Kasumi-1 (cell line): ENCODE data around the gene PLCH1.

Experiments used
- DNase-seq, 2 experiments: peaks; one replicate each; lab custom pipeline; 2025; lab: John Stamatoyannopoulos, UW

PLCH1 gene

DNA sequence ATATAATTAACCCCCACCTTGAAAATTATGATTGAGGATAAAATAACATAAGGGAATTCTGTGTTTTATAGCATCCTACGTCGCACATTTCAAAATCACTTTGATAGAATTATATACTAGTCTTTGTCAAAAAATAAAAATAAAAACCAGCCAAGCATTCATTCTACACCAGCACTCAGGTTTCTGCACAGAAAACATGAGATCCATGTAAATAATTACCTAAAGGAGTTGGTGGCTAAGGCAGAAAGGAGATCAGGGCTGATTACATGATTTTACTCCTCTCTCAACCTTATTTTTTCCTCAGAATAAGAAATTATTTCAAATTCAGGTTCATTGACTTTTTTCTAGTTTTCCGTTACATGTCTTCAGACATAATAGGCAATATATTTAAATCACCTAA lies 194.5 kb downstream of the PLCH1 start:
- no peak for DNase-seq

DNA sequence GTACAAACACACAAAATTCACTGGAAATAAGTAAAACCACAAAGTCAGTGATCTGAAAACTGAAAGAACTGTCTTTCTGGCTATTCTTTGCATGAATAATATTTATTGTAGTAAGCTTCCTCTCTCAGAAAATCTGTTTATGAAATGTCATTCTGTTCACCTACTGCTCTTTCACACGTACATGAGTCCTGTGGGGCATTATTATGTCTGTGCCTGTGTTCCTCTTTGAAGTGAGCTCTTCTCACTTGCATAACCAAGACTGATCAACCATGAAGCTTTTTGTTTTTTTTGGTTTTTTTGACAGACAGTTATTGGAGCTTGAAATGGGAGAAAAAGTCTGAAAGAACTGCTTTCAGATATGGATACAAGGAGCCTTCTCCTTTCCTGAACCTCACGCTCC lies 195.8 kb downstream of the PLCH1 start:
- DNase-seq, result no peak

- DNase-seq, result no peak
These were observed 196.7 kb downstream of the PLCH1 start for GRCh38 chr3:155548195-155548594.

GRCh38 chr3:155535098-155535497 lies 209.8 kb downstream of the PLCH1 start:
- no peak for DNase-seq

GRCh38 chr3:155528579-155528978 lies 216.3 kb downstream of the PLCH1 start:
- DNase-seq, result no peak

DNA sequence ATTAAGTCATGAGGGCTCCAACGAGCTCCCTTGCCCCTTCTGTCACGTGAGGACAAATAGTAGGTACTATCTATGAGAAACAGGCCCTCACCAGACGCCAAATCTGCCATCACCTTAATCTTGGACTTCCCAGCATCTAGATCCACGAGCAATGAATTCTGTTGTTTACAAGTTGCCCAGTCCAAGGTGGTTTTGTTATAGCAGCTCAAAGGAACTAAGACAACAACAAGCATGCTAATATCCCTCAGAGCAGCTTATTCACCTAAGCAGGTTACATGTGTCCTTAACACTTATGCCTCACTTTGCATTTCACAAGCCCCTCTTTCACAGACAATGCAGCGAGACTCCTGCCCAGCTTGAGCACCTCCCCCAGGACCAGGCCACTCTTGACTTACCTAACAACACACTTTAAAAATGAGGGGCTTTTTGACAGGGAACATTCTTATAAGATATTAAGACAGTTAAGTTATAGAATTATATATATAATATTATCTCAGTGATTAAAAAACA lies 219.5 kb downstream of the PLCH1 start:
- DNase-seq, result no peak

DNA sequence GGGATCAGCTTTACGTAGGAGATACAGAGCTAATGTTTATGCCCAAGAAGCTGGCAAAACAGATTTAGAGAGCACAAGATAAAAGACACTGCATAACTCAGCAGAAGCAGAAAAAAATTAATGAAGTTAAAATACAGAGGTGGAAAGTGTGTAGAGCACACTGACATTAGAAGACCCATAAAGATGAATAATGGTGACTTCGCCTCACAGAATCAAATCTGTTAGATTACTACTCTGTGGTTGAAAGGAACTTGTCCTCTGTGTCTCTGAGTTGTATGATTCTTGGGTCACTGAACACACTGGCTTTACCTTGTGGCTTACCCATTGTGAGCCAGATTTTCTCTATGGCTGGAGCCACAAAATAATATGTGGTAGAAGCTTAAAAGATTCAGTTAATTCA lies 224.4 kb downstream of the PLCH1 start:
- DNase-seq, result no peak

GRCh38 chr3:155519078-155519477 lies 225.8 kb downstream of the PLCH1 start:
- no peak for DNase-seq

DNA sequence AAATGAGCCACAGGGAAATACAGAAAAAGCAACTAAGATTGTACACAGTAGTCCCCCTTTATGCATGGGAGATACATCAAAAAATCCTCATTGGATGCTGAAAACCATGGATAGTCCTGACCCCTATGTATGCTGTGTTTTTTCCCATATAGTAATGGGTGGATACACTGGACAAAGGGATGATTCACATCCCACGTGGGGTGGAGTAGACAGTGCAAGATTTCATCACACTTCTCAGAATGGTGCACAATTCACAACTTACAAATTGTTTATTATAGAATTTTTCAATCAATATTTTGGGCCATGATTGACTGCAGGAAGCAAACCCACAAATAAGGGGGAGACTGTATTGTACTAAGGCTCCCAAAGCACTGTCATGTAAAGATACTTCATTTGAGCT lies 227.0 kb downstream of the PLCH1 start:
- no peak for DNase-seq

GRCh38 chr3:155516439-155516838 lies 228.4 kb downstream of the PLCH1 start:
- peak in 1 of 2 experiments; percentile 3 for DNase-seq

DNA sequence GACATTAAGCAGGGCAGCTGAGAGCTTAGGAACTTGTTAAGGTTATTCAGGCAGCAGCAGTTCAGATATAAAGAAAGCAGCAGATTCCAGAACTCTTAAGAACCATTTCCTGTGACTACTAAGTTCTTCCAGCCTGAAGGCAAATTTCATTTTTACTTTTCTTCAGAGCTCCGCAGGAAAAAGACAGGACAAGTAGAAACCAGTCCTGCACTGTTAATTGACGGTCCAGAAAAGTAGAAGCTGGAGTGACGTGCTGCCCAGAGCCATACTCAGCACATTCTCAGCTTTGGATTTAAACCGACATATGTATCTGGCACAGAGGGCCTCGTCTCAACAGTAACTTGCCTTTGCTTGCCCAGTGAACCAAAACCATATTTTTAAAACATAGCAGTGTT lies 232.0 kb downstream of the PLCH1 start:
- no peak for DNase-seq

DNA sequence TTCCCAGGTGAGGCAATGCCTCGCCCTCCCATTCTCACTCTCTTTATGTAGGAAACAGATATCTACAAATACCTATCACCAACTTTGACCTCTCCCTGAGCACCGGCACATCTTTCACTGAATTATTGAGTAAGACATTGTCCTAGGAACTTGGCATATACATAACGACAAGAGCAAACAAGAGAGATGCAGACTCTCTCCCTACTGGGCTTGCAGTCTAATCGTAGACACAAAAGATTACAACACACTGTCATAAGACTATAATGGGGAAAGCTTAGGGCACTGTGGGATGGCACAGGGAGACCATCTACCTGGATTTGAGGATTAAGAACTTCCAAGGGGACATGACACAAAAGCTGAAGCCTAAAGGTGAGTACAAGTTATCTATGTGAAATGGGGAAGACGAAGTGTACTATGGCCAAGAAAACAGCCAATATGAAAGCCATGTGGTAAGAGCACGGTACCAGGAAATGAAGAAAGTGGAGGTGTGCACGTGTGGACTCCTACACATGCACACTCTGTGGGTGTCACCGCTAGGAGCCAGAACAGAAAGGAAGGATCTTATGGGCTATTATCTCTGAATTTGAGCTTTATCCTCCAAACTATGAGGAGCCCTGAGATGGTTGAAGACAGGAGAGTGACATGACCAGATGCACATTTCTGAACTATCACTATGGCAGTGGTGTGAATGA lies 232.6 kb downstream of the PLCH1 start:
- no peak for DNase-seq

- DNase-seq, result no peak
These were observed 240.2 kb downstream of the PLCH1 start for GRCh38 chr3:155504682-155505081.

GRCh38 chr3:155502630-155503029 lies 242.2 kb downstream of the PLCH1 start:
- no peak for DNase-seq

DNA sequence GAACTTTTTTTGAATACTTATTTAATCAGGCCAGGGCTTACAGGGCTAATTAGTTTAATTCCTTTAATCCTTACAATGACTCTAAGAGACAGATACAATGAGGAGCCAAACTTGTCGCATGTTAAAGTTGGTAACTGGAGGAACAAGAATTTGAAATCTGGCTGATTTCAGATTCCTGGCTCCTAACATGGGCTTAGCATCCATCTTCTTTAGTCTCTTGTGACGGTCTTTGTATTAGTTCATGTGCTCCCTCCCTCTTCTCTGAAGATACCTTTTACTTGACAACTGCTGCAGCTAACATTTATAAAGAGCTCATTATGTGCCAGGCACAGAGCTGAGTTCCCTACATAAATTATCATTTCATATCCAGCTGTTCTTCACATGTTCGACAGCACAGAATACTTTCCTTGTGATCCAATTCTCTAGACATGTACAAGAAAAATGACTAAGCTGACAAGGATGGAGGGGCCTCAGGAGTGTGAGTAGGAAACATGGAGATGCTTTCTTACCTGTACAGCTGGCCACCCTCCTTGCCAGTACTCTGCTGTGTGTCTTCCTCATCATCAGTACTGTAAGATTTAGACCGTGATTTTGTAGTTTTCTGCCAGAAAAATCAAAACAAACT lies 244.6 kb downstream of the PLCH1 start:
- DNase-seq, result no peak

DNA sequence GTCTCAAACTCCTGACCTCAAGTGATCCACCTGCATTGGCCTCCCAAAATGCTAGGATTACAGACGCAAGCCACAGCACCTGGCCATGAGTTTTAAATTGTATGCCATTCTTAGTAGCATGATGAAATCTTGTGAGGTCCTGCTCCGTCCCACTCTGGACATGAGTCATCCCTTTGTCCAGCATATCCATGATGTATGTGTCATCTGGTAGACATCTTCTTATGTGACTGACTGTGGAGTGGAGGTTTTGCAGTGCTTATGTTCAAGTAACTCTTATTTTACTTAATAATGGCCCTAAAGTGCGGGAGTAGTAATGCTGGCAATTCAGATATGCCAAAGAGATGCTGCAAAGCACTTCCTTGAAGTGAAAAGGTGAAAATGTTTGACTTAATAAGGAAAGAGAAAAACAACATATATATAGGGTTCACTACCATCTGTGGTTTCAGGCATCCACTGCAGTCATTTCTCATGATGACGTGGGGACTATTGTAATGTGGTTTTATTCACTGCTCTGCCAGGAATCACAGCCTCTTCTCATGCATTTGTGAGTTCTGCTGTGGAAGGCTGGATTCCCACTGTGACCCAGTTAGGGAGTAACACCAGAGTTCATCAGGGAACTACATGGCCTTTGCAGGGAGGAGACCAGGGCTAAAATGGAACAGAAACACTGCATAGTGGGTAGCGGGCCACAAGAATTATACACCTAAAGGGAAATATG lies 246.8 kb downstream of the PLCH1 start:
- no peak for DNase-seq

DNA sequence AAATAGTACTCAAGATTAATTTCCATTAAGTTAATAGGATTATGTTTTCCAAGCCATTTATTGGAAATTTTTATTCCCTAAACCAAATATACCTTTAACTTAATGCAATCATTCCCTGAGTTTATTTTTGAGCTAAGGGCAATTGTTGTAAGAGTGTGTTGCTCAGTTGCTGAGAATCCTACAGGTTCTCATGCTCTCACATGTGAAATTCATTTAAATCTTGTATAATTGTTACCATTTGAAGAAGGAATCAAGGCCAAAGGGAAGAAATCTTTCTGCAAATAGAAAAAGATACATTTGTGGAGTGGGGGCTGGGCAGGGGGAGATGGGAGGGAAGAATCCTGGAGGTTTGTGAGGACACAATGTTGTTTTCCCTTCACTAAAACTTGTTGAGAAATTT lies 248.7 kb downstream of the PLCH1 start:
- DNase-seq, result no peak

- DNase-seq, result no peak
These were observed 249.5 kb downstream of the PLCH1 start for GRCh38 chr3:155495387-155495786.

DNA sequence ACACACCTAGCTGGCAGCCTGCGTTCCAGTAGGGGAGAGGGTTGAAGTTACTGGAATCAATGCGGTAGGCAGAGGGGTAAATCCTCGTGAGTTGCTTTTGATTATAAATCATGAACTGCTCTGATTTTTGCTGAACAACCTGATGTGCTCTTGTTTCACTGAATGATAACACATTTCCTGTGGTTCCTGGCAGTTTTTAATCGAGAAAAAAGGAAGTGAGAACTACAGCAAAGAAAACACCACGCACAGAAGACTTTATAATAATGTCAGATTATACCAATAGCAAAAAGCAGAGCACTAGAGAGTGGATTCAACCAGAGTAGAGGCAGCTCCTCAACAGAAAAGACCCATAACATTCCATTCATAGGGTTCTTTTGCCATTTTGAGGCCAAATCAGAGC lies 250.5 kb downstream of the PLCH1 start:
- DNase-seq, result peak; percentile 13 to 41

GRCh38 chr3:155492841-155493240 lies 252.0 kb downstream of the PLCH1 start:
- DNase-seq, result no peak

DNA sequence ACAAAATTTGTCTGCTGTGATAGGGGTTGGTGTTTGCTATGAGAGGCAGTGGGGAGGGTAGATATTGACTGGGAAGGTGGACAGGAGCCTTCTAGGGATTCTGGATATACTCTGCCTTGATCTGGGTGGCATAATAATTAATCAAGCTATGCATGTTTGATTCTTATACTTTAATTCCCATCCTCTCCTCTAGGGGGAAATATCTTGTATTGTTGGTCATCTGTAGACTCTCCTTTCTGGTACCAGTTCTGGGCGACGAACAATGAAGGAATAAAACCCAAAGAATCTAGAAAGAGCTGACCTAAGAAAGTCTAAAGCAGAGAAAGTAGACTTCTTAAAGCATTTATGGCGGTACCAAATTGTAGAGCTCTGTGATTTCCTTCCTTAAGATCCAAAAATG lies 253.2 kb downstream of the PLCH1 start:
- peak; percentile 0 to 2 for DNase-seq

DNA sequence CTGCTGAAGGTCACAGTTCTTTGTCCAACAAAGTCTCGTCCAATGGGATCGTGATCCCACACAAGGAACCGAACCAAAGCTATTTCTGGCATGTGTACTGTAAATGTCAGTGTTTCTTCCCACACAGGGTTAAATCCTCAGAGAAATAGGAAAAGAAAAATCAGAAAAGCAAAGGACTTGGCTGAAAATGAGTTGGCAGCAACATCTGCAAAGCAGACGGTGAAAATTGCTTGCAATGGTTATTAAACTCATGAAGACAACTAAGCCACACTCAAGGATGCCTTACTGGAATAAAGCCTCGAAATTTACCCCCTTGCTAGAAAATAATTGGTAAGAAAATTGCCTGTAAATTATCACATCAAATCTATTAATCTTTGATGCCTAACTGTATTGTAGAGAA lies 256.2 kb downstream of the PLCH1 start:
- no peak for DNase-seq

- DNase-seq, result no peak
These were observed 259.0 kb downstream of the PLCH1 start for GRCh38 chr3:155485897-155486296.
